Measurements from ENCODE around the gene AFAP1. TPM values are rescaled to one million over a fixed set of nuclear protein-coding genes. Genes with fewer than 3 reads are reported as not detected.

Gene AFAP1
- total RNA-seq, 4 donors from 2014 or later: 14.8 to 28.3 (median 19.4) TPM

DNA sequence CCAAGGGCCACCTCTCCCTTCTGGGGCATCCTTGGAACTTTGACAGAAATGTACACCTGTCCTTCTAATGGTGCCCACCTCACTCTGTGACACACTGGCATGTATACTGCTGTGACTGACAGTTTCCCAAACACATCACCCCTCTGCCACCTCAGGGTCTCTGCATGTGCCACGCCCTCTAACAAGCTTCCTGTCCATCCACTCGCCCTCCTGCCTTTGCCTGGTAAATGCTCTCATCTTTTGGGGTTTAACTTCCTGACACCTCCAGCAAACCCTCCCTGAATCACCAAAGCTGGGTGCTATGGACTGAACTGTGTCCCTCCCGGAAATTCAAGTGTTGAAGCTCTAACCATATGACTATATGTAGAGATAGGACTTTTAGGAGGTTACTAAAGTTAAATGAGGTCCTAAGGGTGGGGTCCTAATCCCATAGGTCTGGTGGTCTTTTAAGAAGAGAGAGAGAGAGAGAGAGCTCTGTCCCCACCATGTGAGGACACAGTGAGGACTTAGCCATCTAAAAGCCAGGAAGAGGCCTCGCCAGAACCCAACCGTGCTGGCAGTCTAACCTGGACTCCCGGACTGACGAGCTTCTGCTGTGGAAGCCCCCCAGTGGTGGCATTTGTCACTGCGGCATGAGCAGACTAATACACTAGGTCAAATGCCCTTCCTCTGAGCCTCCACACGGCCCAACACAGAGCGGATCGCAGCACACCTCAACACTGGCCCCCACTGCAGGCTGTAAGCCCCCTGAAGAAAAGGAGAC, 95.6 kb downstream of the AFAP1 start:
- TF ChIP-seq, protein P1, sequence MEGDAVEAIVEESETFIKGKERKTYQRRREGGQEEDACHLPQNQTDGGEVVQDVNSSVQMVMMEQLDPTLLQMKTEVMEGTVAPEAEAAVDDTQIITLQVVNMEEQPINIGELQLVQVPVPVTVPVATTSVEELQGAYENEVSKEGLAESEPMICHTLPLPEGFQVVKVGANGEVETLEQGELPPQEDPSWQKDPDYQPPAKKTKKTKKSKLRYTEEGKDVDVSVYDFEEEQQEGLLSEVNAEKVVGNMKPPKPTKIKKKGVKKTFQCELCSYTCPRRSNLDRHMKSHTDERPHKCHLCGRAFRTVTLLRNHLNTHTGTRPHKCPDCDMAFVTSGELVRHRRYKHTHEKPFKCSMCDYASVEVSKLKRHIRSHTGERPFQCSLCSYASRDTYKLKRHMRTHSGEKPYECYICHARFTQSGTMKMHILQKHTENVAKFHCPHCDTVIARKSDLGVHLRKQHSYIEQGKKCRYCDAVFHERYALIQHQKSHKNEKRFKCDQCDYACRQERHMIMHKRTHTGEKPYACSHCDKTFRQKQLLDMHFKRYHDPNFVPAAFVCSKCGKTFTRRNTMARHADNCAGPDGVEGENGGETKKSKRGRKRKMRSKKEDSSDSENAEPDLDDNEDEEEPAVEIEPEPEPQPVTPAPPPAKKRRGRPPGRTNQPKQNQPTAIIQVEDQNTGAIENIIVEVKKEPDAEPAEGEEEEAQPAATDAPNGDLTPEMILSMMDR (IDR thresholded peaks at IDR 0.05; ENCODE audit: low read depth): no peak

DNA sequence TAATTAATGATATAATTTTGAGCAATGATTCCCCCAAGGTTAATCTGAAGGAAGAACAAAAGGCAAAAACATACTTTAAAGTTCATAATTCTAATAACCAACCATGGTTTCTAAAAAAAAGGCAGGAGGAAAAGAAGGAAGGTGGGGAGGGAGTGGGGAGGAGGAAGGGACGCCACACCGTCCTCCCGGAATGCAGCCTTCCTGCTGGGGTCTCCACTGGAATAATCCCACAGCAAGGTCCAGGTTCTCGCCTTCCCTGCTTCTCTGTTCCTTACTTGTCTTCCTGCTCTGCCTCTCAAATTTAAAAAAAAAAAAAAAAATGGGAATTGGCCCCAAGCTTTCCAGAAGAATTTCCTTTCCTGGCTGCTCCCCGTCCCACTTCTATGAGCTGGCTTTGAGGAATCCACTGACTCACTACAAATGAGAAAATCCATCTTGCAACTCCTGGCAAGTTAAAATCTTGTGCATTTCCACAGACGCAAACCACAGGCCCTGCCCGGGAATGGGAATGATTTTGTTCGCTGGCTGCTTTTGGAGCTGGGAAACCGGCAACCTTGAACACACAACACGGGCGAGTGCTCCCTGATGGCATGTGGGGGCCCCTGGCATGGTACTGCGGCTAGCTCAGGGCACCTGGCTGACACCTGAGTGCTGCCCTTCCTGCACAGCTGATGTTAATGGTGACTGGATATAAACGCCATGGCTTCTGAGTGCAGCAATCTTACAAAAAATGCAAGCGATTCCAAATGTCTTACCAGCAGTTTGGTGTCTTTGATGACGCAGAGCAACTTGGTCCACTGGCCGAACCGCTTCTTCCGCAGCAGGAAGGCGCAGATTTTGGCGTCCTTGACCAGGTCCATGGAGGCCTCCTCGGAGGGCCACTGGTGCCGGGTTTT, 97.0 kb downstream of the AFAP1 start:
- TF ChIP-seq, protein P1 (IDR thresholded peaks at IDR 0.05; ENCODE audit: low read depth): no peak

DNA sequence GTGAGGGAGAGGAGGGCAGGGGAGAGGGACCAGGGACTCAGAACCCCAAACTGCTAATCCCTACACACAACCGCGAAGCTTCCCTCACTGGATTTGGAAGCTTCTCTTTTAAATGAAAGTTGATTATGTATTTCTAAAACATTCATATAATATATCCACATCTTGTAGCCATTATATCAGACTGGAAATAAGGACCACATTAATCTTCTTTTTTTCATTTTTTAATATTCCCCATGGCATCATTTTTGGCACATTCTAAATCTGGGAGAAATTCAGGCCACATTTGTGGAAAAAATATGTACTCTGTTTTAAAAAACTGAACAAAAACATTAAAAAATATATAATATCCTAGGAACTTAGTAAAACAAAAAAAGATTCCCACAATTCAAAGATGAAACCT, 97.8 kb downstream of the AFAP1 start:
- TF ChIP-seq, protein P1 (IDR thresholded peaks at IDR 0.05; ENCODE audit: low read depth): no peak

DNA sequence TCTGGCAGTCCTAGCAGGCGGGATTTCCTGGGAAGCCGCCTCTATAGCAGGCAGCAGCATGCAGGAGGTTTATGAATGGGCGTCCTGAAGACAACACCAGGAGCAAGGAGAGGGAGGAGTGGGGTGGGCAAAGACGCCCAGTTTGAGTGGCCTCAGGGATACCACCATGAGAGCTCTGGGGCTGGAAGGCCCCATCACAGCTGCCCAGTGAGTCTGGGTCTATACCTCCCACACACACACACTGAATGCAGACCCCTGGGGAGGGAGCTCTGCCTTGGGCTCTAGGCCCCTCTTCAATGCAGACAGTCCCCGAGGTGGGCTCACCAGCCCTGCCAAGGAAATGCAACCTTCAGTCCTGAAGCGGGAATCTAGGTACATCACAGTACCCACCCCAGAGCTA, 98.6 kb downstream of the AFAP1 start:
- TF ChIP-seq, protein P1 (IDR thresholded peaks at IDR 0.05; ENCODE audit: low read depth): no peak

DNA sequence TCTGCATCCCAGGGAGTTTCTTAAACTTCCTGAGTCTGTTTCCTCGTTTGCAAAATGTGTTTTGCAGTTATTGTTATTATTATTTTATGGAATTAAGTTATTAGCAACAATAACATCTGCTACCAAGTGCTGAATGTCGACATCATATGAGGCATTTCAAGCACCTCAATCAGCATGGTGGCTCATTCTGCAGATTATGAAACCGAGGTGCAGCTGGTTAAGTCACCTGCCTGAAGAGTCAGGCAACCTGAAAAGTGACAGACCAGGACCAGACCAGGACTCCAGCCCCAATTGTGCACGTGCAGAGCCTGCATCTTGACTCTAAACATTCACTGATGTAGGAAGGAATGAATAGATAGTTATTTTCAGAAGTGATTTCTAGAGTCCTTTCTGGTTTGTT, 99.8 kb downstream of the AFAP1 start:
- TF ChIP-seq, protein P1 (IDR thresholded peaks at IDR 0.05; ENCODE audit: low read depth): no peak

DNA sequence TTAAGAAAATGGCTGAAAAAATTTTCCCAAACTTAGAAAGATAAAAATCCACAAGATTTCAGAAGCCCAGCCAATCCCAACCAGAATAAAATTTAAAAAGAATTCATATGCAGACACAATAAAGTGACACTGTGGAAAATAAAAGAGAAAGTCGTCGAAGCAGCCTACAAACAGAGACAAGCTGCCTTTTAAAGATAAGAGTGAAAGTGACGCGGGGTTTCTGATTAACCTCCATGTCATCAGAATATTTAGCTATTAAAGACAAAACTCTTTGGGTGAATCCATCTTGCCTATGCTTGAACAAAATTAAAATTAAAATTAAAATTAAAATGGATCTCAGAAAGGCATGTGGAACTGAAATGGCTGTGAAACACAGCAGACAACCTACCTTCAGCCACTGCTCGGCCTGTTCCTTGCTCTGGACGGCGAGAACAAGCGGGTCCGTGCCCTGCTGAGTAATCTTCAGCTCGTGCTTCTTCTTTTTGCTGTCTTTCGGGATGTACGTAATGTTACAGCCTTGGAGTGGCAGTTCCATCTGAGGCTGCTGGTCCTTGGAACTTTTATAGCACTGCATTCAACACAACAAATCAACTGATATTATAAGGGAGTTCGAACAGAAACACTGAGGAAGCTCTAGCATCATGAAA, 101.4 kb downstream of the AFAP1 start:
- TF ChIP-seq, protein P1 (IDR thresholded peaks at IDR 0.05; ENCODE audit: low read depth): no peak
